ENCODE measurements around the gene ASMTL. TPM values are rescaled to one million over a fixed set of nuclear protein-coding genes. Genes with fewer than 3 reads are reported as not detected.
"Not testable (repeated sequence)": the region's sequence is repeated elsewhere in the genome, so short reads cannot be mapped to it uniquely, and the experiment has no call there.

ASMTL gene
- total RNA-seq, 6 experiments from 2014 or later: 26.8 to 35.1 (median 32.8) TPM

DNA sequence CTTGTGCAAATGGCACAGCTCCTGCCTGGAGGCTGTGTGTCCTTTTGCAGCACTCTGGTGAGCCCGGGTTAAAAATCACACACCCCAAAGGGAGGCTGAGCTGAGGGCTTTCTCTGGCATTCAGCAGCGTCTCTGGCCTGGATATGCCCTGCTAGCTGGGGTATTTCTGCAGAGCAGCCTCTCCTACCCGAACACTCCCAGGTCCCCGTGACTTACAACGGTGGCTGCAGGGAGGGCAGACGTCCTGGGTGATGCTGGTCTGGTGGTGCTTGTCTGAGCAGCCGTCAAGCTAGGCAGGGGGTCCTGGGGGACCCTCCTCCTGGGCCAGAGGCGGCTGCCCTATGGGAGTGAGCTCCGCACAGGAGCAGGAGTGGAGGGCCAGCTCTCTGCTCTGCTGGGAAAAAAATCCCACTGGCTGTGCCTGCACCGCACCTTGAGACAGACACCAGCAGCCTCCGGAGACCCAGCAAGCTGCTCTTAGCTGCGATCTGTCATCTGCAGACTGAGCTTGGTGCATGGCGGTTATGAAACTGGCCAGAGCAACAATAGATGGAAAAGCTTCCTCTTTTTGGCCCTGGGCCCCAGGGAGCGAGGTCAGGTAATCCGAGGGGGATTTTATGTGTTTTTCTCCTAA lies 41.3 kb upstream of the ASMTL start:
- Mint-ChIP-seq H3K4me1 (ENCODE audit: low read depth) (peaks cover 7% of the 10 kb centered on the region; the same call in 1 of the 2 replicates), H3K4me3 (peak overlapping the region; percentile 65; the same call in 1 of the 2 replicates), H3K36me3 (ENCODE audit: low read depth) (no peaks in the 10 kb centered on the region), H3K27ac (no peak overlapping the region), H3K27me3 (ENCODE audit: insufficient read depth) (peaks cover 8% of the 10 kb centered on the region), H3K9me3 (peaks cover 19% of the 10 kb centered on the region)
- TF ChIP-seq CTCF (IDR thresholded peaks at IDR 0.05): no peak
- no peak for DNase-seq

GRCh38 chrX:1493412-1493811 lies 40.7 kb upstream of the ASMTL start:
- DNase-seq: no peak
- TF ChIP-seq CTCF (IDR thresholded peaks at IDR 0.05): no peak
- Mint-ChIP-seq H3K27ac (no peak overlapping the region), H3K27me3 (ENCODE audit: insufficient read depth) (peaks cover 8% of the 10 kb centered on the region), H3K36me3 (ENCODE audit: low read depth) (peaks cover 5% of the 10 kb centered on the region; the same call in 1 of the 2 replicates), H3K4me3 (peak overlapping the region; percentile 65), H3K4me1 (ENCODE audit: low read depth) (peaks cover 7% of the 10 kb centered on the region; the same call in 1 of the 2 replicates), H3K9me3 (peaks cover 24% of the 10 kb centered on the region)

DNA sequence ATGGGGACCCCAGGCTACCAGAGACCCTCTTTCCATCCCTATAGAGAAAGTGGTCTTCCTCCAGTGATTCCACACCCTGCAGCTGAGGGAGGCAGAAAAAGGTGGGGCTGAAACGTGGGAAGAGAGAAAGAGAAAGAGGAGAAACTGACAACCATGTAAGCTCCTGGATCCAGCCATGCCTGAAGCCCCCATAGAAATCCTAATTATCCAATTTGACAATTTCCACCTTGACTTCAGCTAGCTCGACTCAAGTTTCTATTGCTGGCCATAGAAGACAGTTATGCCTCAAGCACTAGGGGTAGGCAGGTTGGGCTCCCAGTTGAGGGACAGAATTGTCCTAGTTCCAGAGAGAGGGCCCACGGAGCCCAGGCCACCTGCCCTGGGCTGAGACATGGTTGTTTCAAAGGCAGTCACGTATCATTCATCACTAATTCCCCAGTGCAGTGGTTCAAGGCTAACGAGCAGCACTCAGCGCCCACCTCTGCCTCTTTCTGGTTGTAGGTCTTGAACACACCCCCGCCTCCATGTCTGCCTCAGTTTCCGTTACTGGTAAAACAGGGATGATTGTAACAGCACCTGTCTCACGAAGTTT lies 39.8 kb upstream of the ASMTL start:
- H3K4me1 Mint-ChIP-seq (ENCODE audit: low read depth): peaks cover 7% of the 10 kb centered on the region; the same call in 1 of the 2 replicates
- TF ChIP-seq CTCF (IDR thresholded peaks at IDR 0.05): no peak
- peaks cover 26% of the 10 kb centered on the region for H3K9me3 Mint-ChIP-seq
- no peak for DNase-seq
- H3K27me3 Mint-ChIP-seq (ENCODE audit: insufficient read depth): peaks cover 6% of the 10 kb centered on the region
- no peak overlapping the region for H3K27ac Mint-ChIP-seq
- no peak overlapping the region for H3K4me3 Mint-ChIP-seq
- peaks cover 5% of the 10 kb centered on the region; the same call in 1 of the 2 replicates for H3K36me3 Mint-ChIP-seq (ENCODE audit: low read depth)

DNA sequence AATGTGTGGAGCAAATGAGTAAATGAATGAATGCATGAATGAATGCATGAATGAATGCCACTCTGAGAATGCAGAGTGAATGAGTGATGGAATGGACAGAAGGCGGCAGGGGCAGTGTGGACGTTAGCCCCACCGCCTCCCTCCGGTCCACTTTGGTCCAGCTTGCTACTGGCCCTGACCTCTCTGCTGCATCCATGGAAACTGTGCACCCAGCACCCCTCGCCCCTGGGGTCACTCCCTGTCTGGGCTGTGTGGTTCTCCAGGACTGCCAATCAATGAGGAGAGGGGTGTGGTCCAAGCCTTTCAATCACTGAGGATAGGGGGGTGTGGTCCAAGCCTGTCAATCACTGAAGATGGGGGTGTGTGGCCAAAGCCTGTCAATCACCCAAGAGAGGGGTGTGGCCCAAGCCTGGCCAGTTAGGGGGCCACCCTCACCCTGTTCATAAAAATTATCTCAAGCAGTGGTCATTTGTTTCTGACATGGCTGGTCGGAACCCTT lies 39.2 kb upstream of the ASMTL start:
- no peak overlapping the region for H3K27ac Mint-ChIP-seq
- DNase-seq: no peak
- H3K9me3 Mint-ChIP-seq: peaks cover 26% of the 10 kb centered on the region
- H3K4me1 Mint-ChIP-seq (ENCODE audit: low read depth): peaks cover 7% of the 10 kb centered on the region; the same call in 1 of the 2 replicates
- TF ChIP-seq CTCF (IDR thresholded peaks at IDR 0.05): no peak
- H3K4me3 Mint-ChIP-seq: no peak overlapping the region
- H3K36me3 Mint-ChIP-seq (ENCODE audit: low read depth): peaks cover 5% of the 10 kb centered on the region; the same call in 1 of the 2 replicates
- peaks cover 7% of the 10 kb centered on the region for H3K27me3 Mint-ChIP-seq (ENCODE audit: insufficient read depth)

- not testable (repeated sequence) for H3K36me3 Mint-ChIP-seq (ENCODE audit: low read depth); H3K27ac Mint-ChIP-seq; H3K4me3 Mint-ChIP-seq; H3K27me3 Mint-ChIP-seq (ENCODE audit: insufficient read depth); DNase-seq; H3K4me1 Mint-ChIP-seq (ENCODE audit: low read depth)
- peaks cover 27% of the 10 kb centered on the region for H3K9me3 Mint-ChIP-seq
Observed at GRCh38 chrX:1491248-1491647, 38.5 kb upstream of the ASMTL start.

DNA sequence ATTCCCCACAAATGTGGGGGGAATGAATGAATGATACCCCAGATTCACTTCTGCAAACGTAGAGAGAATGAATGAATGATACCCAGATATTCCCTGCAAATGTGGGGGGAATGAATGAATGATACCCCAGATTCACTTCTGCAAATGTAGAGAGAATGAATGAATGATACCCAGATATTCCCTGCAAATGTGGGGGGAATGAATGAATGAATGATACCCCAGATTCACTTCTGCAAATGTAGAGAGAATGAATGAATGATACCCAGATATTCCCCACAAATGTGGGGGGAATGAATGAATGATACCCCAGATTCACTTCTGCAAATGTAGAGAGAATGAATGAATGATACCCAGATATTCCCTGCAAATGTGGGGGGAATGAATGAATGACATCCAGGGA lies 38.0 kb upstream of the ASMTL start:
- peaks cover 30% of the 10 kb centered on the region for H3K9me3 Mint-ChIP-seq
- not testable (repeated sequence) for DNase-seq; H3K27me3 Mint-ChIP-seq (ENCODE audit: insufficient read depth); H3K4me1 Mint-ChIP-seq (ENCODE audit: low read depth); H3K36me3 Mint-ChIP-seq (ENCODE audit: low read depth); H3K4me3 Mint-ChIP-seq; H3K27ac Mint-ChIP-seq

DNA sequence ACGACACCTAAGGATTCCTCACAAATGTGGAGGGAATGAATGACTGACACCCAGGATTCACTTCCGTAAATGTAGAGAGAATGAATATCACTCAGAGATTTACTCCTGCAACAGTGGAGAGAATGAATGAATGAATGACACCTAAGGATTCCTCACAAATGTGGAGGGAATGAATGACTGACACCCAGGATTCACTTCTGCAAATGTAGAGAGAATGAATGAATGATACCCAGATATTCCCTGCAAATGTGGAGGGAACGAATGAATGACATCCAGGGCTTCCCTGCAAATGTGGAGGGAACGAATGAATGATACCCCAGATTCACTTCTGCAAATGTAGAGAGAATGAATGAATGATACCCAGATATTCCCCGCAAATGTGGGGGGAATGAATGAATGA lies 36.6 kb upstream of the ASMTL start:
- not testable (repeated sequence) for DNase-seq; H3K27me3 Mint-ChIP-seq (ENCODE audit: insufficient read depth); H3K4me3 Mint-ChIP-seq; H3K27ac Mint-ChIP-seq; H3K36me3 Mint-ChIP-seq (ENCODE audit: low read depth); H3K4me1 Mint-ChIP-seq (ENCODE audit: low read depth)
- peaks cover 30% of the 10 kb centered on the region for H3K9me3 Mint-ChIP-seq

Data from HFFc6 (cell line).